NCI-H2227 (cell line): ENCODE measurements around the gene CASP12.
"Not testable (repeated sequence)": the region's sequence is repeated elsewhere in the genome, so short reads cannot be mapped to it uniquely, and the experiment has no call there.

Experiments used
- DNase-seq: peaks from one replicate; lab custom pipeline; 2025; ENCODE audit not compliant: unreplicated experiment; lab: John Stamatoyannopoulos, UW

CASP12 gene

DNA sequence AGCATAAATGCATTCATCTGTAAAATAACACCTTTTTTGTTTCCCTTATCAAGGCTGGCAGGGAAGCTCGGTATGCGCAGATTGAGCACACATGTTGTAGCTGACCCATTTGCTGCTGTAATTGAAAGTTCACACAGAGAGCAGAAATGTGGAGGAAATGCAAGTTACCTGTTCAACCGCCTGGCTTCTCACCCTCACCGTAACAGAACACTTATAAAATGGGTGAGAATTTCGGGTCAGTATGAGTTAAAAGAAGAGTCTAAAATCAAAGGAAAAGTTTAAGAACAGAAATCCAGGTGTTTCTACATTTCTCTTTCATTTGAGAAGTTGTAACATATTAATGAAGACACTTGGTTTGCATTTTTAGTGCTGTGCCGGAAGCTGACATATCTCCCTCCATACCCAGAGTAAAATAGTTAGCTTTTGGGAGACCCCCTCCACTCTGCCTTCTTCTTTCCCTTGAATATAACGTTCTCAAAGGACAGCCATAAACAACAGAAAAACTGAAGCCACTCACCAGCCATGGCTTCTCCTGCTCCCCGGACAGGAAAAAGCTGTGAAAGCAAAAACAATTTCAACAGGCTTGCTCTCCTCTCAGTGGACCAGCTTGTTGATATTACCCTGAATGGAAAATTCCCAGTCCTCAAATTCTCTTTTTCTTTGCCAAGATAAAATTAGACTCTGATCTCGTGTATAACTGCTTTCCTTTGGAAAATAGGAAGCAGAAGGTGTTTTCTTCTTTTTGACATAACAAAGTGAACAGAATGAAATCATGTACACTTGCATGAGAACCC, at the start of gene CASP12:
TSS of gene CASP12 (minus strand) at position 570 of the 794 bp plus-strand sequence.
- DNase-seq = no peak

- DNase-seq = no peak
Observed at GRCh38 chr11:104946907-104947306, 48.6 kb upstream of the CASP12 start.

GRCh38 chr11:104944076-104944475, 45.8 kb upstream of the CASP12 start:
- no peak for DNase-seq

DNA sequence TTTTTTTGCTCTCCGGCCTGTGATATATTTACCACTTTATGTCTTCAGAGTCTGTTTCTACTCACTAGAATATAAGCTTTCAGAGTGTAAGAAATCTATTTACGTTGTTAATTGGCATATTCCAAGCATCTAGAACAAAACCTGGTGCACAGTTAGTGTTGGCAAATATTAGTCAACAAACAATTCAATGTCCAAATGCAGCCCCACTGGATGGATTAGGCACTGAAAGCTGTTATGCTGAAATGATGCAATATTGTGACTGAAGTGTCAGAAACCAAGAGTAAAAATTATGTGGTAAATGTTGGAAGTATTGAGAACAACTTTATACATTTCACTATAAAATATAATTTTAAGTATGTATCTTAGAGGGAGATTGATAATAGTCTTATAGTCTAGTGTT, 45.3 kb upstream of the CASP12 start:
- DNase-seq = no peak

- DNase-seq = no peak
Observed at GRCh38 chr11:104934594-104934993, 36.3 kb upstream of the CASP12 start.

- not testable (repeated sequence) for DNase-seq
Observed at GRCh38 chr11:104934073-104934472, 35.8 kb upstream of the CASP12 start.

DNA sequence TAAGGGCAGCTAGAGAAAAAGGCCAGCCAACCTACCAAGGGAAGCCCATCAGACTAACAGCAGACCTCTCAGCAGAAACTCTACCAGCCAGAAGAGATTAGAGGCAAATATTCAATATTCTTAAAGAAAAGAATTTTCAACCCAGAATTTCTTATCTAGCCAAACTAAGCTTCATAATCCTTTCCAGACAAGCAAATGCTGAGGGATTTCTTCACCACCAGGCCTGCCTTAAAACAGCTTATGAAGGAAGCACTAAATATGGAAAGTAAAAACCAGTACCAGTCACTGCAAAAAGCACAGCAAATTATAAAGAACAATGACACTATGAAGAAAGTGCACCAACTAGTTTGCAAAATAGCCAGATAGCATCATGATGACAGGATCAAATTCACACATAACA, 30.6 kb upstream of the CASP12 start:
- no peak for DNase-seq

- DNase-seq = no peak
Observed at GRCh38 chr11:104926771-104927611, 28.7 kb upstream of the CASP12 start.

- DNase-seq = no peak
Observed at GRCh38 chr11:104925850-104926249, 27.6 kb upstream of the CASP12 start.

DNA sequence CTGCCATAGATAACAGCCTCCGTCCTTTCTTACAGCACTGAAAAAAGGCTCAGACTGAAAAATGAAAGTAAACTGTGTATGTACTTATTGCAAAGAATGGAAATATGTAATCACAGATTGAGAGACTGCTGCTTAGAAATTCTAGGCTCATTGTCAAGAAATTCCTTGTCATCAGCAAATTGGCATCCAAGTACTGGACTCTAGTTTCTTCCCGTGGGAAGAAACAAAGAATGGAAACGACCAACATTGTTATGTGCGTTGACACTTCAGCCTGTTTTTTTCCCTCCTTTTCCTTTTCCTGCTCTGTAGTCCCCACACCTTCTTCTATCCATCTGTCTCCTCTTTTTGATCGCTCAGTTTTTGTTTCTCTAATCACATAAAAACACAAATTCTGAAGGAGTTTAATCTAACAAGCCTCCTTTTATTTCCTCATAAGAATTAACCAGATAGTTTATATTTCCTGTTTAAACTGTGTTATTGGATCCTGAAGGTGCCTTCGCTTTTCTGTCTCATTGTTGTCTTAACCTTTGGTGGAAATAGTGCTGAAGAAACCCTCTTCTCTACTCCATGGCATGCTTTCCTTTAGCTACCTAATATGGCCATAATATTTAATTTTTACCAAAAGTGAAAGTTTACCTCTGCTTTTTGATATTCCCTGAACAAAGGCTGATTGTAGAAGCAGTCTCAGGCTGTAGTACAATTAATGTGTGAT, 20.0 kb upstream of the CASP12 start:
- DNase-seq = no peak

DNA sequence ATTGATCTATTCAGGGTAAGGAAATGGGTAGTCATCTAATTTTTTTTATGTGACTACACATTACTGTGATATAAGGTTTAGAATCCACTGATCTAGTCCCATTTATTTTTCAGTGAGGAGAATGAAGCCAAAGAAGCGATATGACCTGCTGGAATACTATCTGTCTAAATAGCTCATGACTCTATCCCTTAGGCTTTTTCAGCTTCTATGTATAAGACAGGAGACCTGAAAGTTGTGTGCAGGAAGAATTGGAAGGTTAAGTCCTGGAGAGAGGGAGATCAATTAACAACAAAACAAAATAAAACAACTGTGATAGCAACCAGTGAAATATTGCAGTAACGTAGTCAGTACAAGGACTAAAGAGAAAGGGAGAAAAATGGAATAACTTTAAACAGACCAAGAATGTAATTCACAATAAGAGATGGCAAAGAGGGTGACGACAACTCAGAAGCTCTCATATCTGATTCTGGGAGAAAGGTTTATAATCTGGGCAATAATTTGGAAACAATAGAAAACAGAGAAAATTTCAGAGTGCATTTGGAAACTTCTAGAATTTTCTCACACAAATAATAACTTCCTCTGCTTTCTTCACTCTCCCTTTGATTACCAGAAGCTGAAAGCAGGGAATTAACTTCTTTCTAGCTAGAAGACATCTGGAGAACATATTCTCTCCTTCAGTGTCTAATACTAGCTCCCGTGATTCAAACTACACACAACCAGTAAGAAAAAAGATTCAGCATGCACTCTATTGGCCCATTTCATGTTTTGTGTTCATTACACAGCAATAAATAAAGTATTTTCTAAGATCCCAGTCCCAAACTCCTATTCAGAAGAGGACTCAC, 19.2 kb upstream of the CASP12 start:
- no peak for DNase-seq

GRCh38 chr11:104916442-104916841, 18.2 kb upstream of the CASP12 start:
- DNase-seq = no peak

- no peak for DNase-seq
Observed at GRCh38 chr11:104912102-104912501, 13.8 kb upstream of the CASP12 start.

GRCh38 chr11:104908186-104908531, 9.9 kb upstream of the CASP12 start:
- DNase-seq = no peak

- no peak for DNase-seq
Observed at GRCh38 chr11:104907521-104908185, 9.4 kb upstream of the CASP12 start.

- DNase-seq = no peak
Observed at GRCh38 chr11:104905271-104905670, 7.0 kb upstream of the CASP12 start.

- DNase-seq = no peak
Observed at GRCh38 chr11:104899226-104899625, 966 bp upstream of the CASP12 start.

GRCh38 chr11:104898685-104899013, 389 bp upstream of the CASP12 start:
- DNase-seq = no peak

DNA sequence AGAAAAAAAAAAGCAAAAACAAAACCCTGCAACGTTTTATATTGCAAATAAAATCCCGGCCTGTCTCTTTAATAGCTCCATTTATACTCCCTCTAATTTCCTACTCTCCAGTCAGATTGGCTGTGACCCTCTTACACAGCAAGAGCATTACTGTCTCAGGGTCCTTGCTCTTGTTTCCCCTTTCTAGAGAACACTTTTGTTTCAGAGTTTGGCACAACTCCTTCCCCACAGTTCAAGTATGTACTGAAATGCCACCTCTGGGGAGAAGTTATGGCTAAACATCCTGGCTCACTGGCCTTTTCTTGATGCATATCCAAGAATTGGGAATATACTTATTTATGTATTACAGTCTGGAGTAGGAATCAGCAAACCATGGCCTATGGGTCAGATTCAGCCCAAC, 2.6 kb downstream of the CASP12 start:
- DNase-seq = no peak

GRCh38 chr11:104893876-104894275, 4.4 kb downstream of the CASP12 start:
- no peak for DNase-seq
